ENCODE data around the gene KRTAP4-7.
"Not testable (repeated sequence)": the region's sequence is repeated elsewhere in the genome, so short reads cannot be mapped to it uniquely, and the experiment has no call there.

Gene KRTAP4-7

GRCh38 chr17:41116297-41116696 lies 32.3 kb downstream of the KRTAP4-7 start:
- DNase-seq: no peak

- not testable (repeated sequence) for DNase-seq
These were observed 34.0 kb downstream of the KRTAP4-7 start, which contains the start of gene KRTAP4-11 for GRCh38 chr17:41117846-41118386. KRTAP4-11 (minus strand) TSS chr17:41118373; CDS start chr17:41118315, 58 bp downstream.

GRCh38 chr17:41118721-41119120 lies 34.8 kb downstream of the KRTAP4-7 start:
- DNase-seq: no peak

- not testable (repeated sequence) for DNase-seq
These were observed 36.0 kb downstream of the KRTAP4-7 start for GRCh38 chr17:41119696-41120690.

- DNase-seq: no peak
These were observed 37.8 kb downstream of the KRTAP4-7 start for GRCh38 chr17:41121742-41122141.

- DNase-seq: not testable (repeated sequence)
These were observed 39.5 kb downstream of the KRTAP4-7 start for GRCh38 chr17:41123292-41123990.

- DNase-seq: not testable (repeated sequence)
These were observed 40.0 kb downstream of the KRTAP4-7 start, which contains the start of gene KRTAP4-12 for GRCh38 chr17:41123991-41124371. KRTAP4-12 (minus strand) TSS chr17:41124182; CDS start chr17:41124122, 60 bp downstream.

GRCh38 chr17:41125064-41125463 lies 41.1 kb downstream of the KRTAP4-7 start:
- DNase-seq: no peak

GRCh38 chr17:41126412-41126811 lies 42.5 kb downstream of the KRTAP4-7 start:
- no peak for DNase-seq

GRCh38 chr17:41127371-41127770 lies 43.4 kb downstream of the KRTAP4-7 start:
- DNase-seq: no peak

GRCh38 chr17:41131979-41132378 lies 48.0 kb downstream of the KRTAP4-7 start:
- DNase-seq: no peak

- DNase-seq: no peak
These were observed 50.2 kb downstream of the KRTAP4-7 start for GRCh38 chr17:41133880-41134735.

Measured in right hindlimb (tissue), 1 donor.